OCI-LY3 (cell line): ENCODE measurements around the gene MS4A6E.
A peak's percentile ranks its signal among the peaks of the same experiment; 100 is the strongest.

Source experiments
- H2AFZ ChIP-seq: fragments of 200-600, 300-600 bp; shearing (Covaris generic); 2 replicates; pipeline ENCODE4 v1.6.0; 2014; ENCODE audit warnings: antibody characterized with exemption, low read depth, low read length
- H3K27ac ChIP-seq: fragments of 200-600, 300-600 bp; sonication (generic); 2 replicates; pipeline ENCODE4 v1.5.1; 2014; ENCODE audit warnings: mild to moderate bottlenecking, low read length, moderate library complexity, mixed read lengths
- H3K27me3 ChIP-seq: fragments of 200-600, 300-600 bp; sonication (generic); 2 replicates; pipeline ENCODE4 v1.6.1; 2014; ENCODE audit warnings: low read depth, low read length, mixed read lengths
- H3K36me3 ChIP-seq: fragments of 200-600, 300-600 bp; sonication (generic); replicated peaks from 2 replicates; pipeline ENCODE3; 2014; ENCODE audit warnings: low read depth, low read length, mixed read lengths
- H3K4me1 ChIP-seq: fragments of 300-600, 200-600 bp; sonication (generic); 2 replicates; pipeline ENCODE4 v1.6.1; 2014; ENCODE audit warnings: low read length, mixed read lengths
- H3K4me2 ChIP-seq: fragments of 200-600, 300-600 bp; sonication (generic); 2 replicates; pipeline ENCODE4 v1.6.1; 2014; ENCODE audit warnings: low read length, mixed read lengths
- H3K4me3 ChIP-seq: fragments of 300-600, 200-600 bp; sonication (generic); 2 replicates; pipeline ENCODE4 v1.5.1; 2014; ENCODE audit warnings: antibody characterized with exemption, mild to moderate bottlenecking, low read length, moderate library complexity
- H3K79me2 ChIP-seq: fragments of 300-600, 200-600 bp; shearing (Covaris generic); 2 replicates; pipeline ENCODE4 v1.6.1; 2014; ENCODE audit warnings: mild to moderate bottlenecking, low read length, mixed read lengths
- H3K9ac ChIP-seq: fragments of 300-600, 200-600 bp; shearing (Covaris generic); 2 replicates; pipeline ENCODE4 v1.6.0; 2014; ENCODE audit warnings: mild to moderate bottlenecking, low read length, moderate library complexity
- H3K9me3 ChIP-seq: fragments of 200-600, 300-600 bp; shearing (Covaris generic); 2 replicates; pipeline ENCODE4 v1.6.1; 2014; ENCODE audit warnings: low read length, mixed read lengths; ENCODE audit not compliant: insufficient read depth
- H4K20me1 ChIP-seq: fragments of 200-600, 300-600 bp; sonication (generic); 2 replicates; pipeline ENCODE4 v1.6.1; 2016; ENCODE audit warnings: low read length, mixed read lengths; ENCODE audit not compliant: insufficient read depth
- CTCF ChIP-seq: fragments of 200-600, 300-600 bp; sonication (generic); IDR thresholded peaks from 2 replicates; pipeline ENCODE4 v1.5.1; 2014; ENCODE audit warnings: antibody characterized with exemption, low read length, low read depth
- EZH2phosphoT487 ChIP-seq: fragments of 200-600 bp; shearing (Covaris generic); IDR thresholded peaks from 2 replicates; pipeline ENCODE4 v1.6.1; 2018; ENCODE audit warnings: antibody characterized with exemption, mixed run types, low read depth

MS4A6E gene

GRCh38 chr11:60328460-60328859 is 1.4 kb downstream of the MS4A6E start:
- no peak overlapping the region for H3K27ac ChIP-seq
- no peak for TF ChIP-seq EZH2phosphoT487
- no peak for TF ChIP-seq CTCF
- no peak overlapping the region for H2AFZ ChIP-seq
- H3K79me2 ChIP-seq = no peaks in the 10 kb centered on the region
- no peak overlapping the region for H3K9ac ChIP-seq
- H3K9me3 ChIP-seq = 0 out of 2 replicates have a peak, but pooled peaks cover 7% of the 10 kb centered on the region
- H3K4me2 ChIP-seq = no peak overlapping the region
- H3K27me3 ChIP-seq = no peaks in the 10 kb centered on the region
- H3K4me3 ChIP-seq = no peak overlapping the region
- H3K4me1 ChIP-seq = peaks cover 2% of the 10 kb centered on the region
- H3K36me3 ChIP-seq = no peaks in the 10 kb centered on the region
- H4K20me1 ChIP-seq = no peaks in the 10 kb centered on the region

GRCh38 chr11:60332846-60333245 is 5.8 kb downstream of the MS4A6E start:
- TF ChIP-seq EZH2phosphoT487 (no peak), CTCF (no peak)
- no peaks in the 10 kb centered on the region for H3K79me2 ChIP-seq
- H4K20me1 ChIP-seq = no peaks in the 10 kb centered on the region
- H3K4me2 ChIP-seq = no peak overlapping the region
- no peak overlapping the region for H3K4me3 ChIP-seq
- H3K27me3 ChIP-seq = no peaks in the 10 kb centered on the region
- no peak overlapping the region for H3K9ac ChIP-seq
- peaks cover 37% of the 10 kb centered on the region for H3K4me1 ChIP-seq
- H3K27ac ChIP-seq = no peak overlapping the region
- H3K9me3 ChIP-seq = no peaks in the 10 kb centered on the region
- H3K36me3 ChIP-seq = no peaks in the 10 kb centered on the region
- H2AFZ ChIP-seq = peak overlapping the region; percentile 93; the same call in 1 of the 2 replicates

- H3K27me3 ChIP-seq = no peaks in the 10 kb centered on the region
- no peaks in the 10 kb centered on the region for H3K36me3 ChIP-seq
- peak overlapping the region; percentile 47 for H3K4me3 ChIP-seq
- TF ChIP-seq CTCF (peak; percentile 86), EZH2phosphoT487 (no peak)
- no peaks in the 10 kb centered on the region for H3K79me2 ChIP-seq
- H3K4me1 ChIP-seq = peaks cover 50% of the 10 kb centered on the region
- peak overlapping the region; percentile 93 for H2AFZ ChIP-seq
- no peak overlapping the region for H3K27ac ChIP-seq
- peak overlapping the region; percentile 50 for H3K9ac ChIP-seq
- H4K20me1 ChIP-seq = no peaks in the 10 kb centered on the region
- no peaks in the 10 kb centered on the region for H3K9me3 ChIP-seq
- H3K4me2 ChIP-seq = peak overlapping the region; percentile 65
Measured at GRCh38 chr11:60334005-60334620, 7.1 kb downstream of the MS4A6E start.

- Histone ChIP-seq H3K4me2 (peak overlapping the region; percentile 70), H3K4me3 (peak overlapping the region; percentile 46; the same call in 1 of the 2 replicates), H3K9ac (peak overlapping the region; percentile 38; the same call in 1 of the 2 replicates), H3K27ac (peak overlapping the region; percentile 67), H3K36me3 (no peaks in the 10 kb centered on the region), H3K27me3 (no peaks in the 10 kb centered on the region), H3K9me3 (no peaks in the 10 kb centered on the region), H2AFZ (no peak overlapping the region), H4K20me1 (no peaks in the 10 kb centered on the region), H3K4me1 (peaks cover 62% of the 10 kb centered on the region), H3K79me2 (no peaks in the 10 kb centered on the region)
- TF ChIP-seq CTCF (no peak), EZH2phosphoT487 (no peak)
Measured at GRCh38 chr11:60336767-60337391, 9.8 kb downstream of the MS4A6E start.
